LNCAP (cell line): ENCODE measurements around the gene SUGP1.

Source experiments
- CTCF ChIP-seq: fragments of 450-650 bp; IDR thresholded peaks from 2 replicates; pipeline ENCODE4 v1.5.1; 2017; ENCODE audit warnings: mild to moderate bottlenecking

The SUGP1 gene

GRCh38 chr19:19285686-19286085, 34.6 kb downstream of the SUGP1 start:
- TF ChIP-seq CTCF, result no peak

GRCh38 chr19:19280561-19280960, 39.7 kb downstream of the SUGP1 start:
- TF ChIP-seq CTCF, result no peak

GRCh38 chr19:19279853-19280252, 40.5 kb downstream of the SUGP1 start:
- no peak for TF ChIP-seq CTCF

- TF ChIP-seq CTCF, result no peak
These were observed 41.2 kb downstream of the SUGP1 start for GRCh38 chr19:19279062-19279612.

- TF ChIP-seq CTCF, result no peak
These were observed 42.0 kb downstream of the SUGP1 start for GRCh38 chr19:19278315-19278714.

- TF ChIP-seq CTCF, result no peak
These were observed 43.5 kb downstream of the SUGP1 start for GRCh38 chr19:19276851-19277250.

GRCh38 chr19:19276386-19276785, 43.9 kb downstream of the SUGP1 start:
- no peak for TF ChIP-seq CTCF
